Measurements from ENCODE around the gene SEMA5B.

The SEMA5B gene

GRCh38 chr3:122911901-122912300 lies 115.7 kb downstream of the SEMA5B start:
- Histone ChIP-seq H3K9ac (ENCODE audit: insufficient read length) (no peak overlapping the region), H3K36me3 (ENCODE audit: insufficient read depth, low read length) (peaks cover 86% of the 10 kb centered on the region), H3K9me3 (ENCODE audit: low read depth, low read length) (no peaks in the 10 kb centered on the region), H3K27ac (no peak overlapping the region), H3K4me3 (no peak overlapping the region)
- TF ChIP-seq EZH2 (IDR thresholded peaks at IDR 0.05) = no peak
- TF ChIP-seq POLR2AphosphoS5 (IDR thresholded peaks at IDR 0.05; ENCODE audit: borderline replicate concordance, low read depth, low read length) = no peak
- TF ChIP-seq FOXP2 (optimal IDR thresholded peaks at IDR 0.05; ENCODE audit: control extremely low read depth, extremely low read length, insufficient read depth) = no peak
- no peak for DNase-seq (ENCODE audit: low read depth, low spot score)

- Histone ChIP-seq H3K4me3 (no peak overlapping the region), H3K36me3 (ENCODE audit: insufficient read depth, low read length) (peaks cover 50% of the 10 kb centered on the region; the same call in 1 of the 2 replicates), H3K9me3 (ENCODE audit: low read depth, low read length) (no peaks in the 10 kb centered on the region), H3K27ac (no peak overlapping the region), H3K9ac (ENCODE audit: insufficient read length) (no peak overlapping the region)
- DNase-seq (ENCODE audit: low read depth, low spot score) = no peak
- TF ChIP-seq POLR2AphosphoS5 (IDR thresholded peaks at IDR 0.05; ENCODE audit: borderline replicate concordance, low read depth, low read length) (no peak; the same call in 1 of the 2 replicates), FOXP2 (optimal IDR thresholded peaks at IDR 0.05; ENCODE audit: control extremely low read depth, extremely low read length, insufficient read depth) (no peak), EZH2 (IDR thresholded peaks at IDR 0.05) (no peak)
These were observed 119.3 kb downstream of the SEMA5B start for GRCh38 chr3:122908251-122908650.

GRCh38 chr3:122907471-122907870 lies 120.1 kb downstream of the SEMA5B start:
- Histone ChIP-seq H3K9ac (ENCODE audit: insufficient read length) (no peak overlapping the region), H3K4me3 (no peak overlapping the region), H3K36me3 (ENCODE audit: insufficient read depth, low read length) (peaks cover 45% of the 10 kb centered on the region; the same call in 1 of the 2 replicates), H3K9me3 (ENCODE audit: low read depth, low read length) (no peaks in the 10 kb centered on the region), H3K27ac (no peak overlapping the region)
- TF ChIP-seq POLR2AphosphoS5 (IDR thresholded peaks at IDR 0.05; ENCODE audit: borderline replicate concordance, low read depth, low read length) = no peak
- no peak for TF ChIP-seq EZH2 (IDR thresholded peaks at IDR 0.05)
- TF ChIP-seq FOXP2 (optimal IDR thresholded peaks at IDR 0.05; ENCODE audit: control extremely low read depth, extremely low read length, insufficient read depth) = no peak
- DNase-seq (ENCODE audit: low read depth, low spot score) = no peak

GRCh38 chr3:122903171-122903570 lies 124.4 kb downstream of the SEMA5B start:
- H3K9me3 ChIP-seq (ENCODE audit: low read depth, low read length) = no peaks in the 10 kb centered on the region
- H3K36me3 ChIP-seq (ENCODE audit: insufficient read depth, low read length) = peaks cover 5% of the 10 kb centered on the region; the same call in 1 of the 2 replicates
- H3K27ac ChIP-seq = no peak overlapping the region
- no peak overlapping the region for H3K9ac ChIP-seq (ENCODE audit: insufficient read length)
- H3K4me3 ChIP-seq = no peak overlapping the region
- no peak for DNase-seq (ENCODE audit: low read depth, low spot score)
- TF ChIP-seq FOXP2 (optimal IDR thresholded peaks at IDR 0.05; ENCODE audit: control extremely low read depth, extremely low read length, insufficient read depth) (no peak), EZH2 (IDR thresholded peaks at IDR 0.05) (no peak), POLR2AphosphoS5 (IDR thresholded peaks at IDR 0.05; ENCODE audit: borderline replicate concordance, low read depth, low read length) (no peak)

- no peak for DNase-seq (ENCODE audit: low read depth, low spot score)
- Histone ChIP-seq H3K27ac (no peak overlapping the region), H3K36me3 (ENCODE audit: insufficient read depth, low read length) (peaks cover under 1% of the 10 kb centered on the region; the same call in 1 of the 2 replicates), H3K4me3 (no peak overlapping the region), H3K9me3 (ENCODE audit: low read depth, low read length) (no peaks in the 10 kb centered on the region), H3K9ac (ENCODE audit: insufficient read length) (no peak overlapping the region)
- no peak for TF ChIP-seq EZH2 (IDR thresholded peaks at IDR 0.05)
- TF ChIP-seq FOXP2 (optimal IDR thresholded peaks at IDR 0.05; ENCODE audit: control extremely low read depth, extremely low read length, insufficient read depth) = no peak
- TF ChIP-seq POLR2AphosphoS5 (IDR thresholded peaks at IDR 0.05; ENCODE audit: borderline replicate concordance, low read depth, low read length) = no peak
These were observed 125.2 kb downstream of the SEMA5B start for GRCh38 chr3:122902326-122902725.

- Histone ChIP-seq H3K4me3 (no peak overlapping the region), H3K9ac (ENCODE audit: insufficient read length) (no peak overlapping the region)
- no peak for DNase-seq (ENCODE audit: low read depth, low spot score)
These were observed 129.3 kb downstream of the SEMA5B start for GRCh38 chr3:122898298-122898697.

GRCh38 chr3:122893754-122894668 lies 133.6 kb downstream of the SEMA5B start:
- no peaks in the 10 kb centered on the region for H3K36me3 ChIP-seq (ENCODE audit: insufficient read depth, low read length)
- H3K9ac ChIP-seq (ENCODE audit: insufficient read length) = no peak overlapping the region
- H3K9me3 ChIP-seq (ENCODE audit: low read depth, low read length) = no peaks in the 10 kb centered on the region
- peak; percentile 60 for DNase-seq (ENCODE audit: low read depth, low spot score)
- peak overlapping the region; percentile 14; the same call in 1 of the 2 replicates for H3K4me3 ChIP-seq
- TF ChIP-seq FOXP2 (optimal IDR thresholded peaks at IDR 0.05; ENCODE audit: control extremely low read depth, extremely low read length, insufficient read depth) (no peak), EZH2 (IDR thresholded peaks at IDR 0.05) (no peak), POLR2AphosphoS5 (IDR thresholded peaks at IDR 0.05; ENCODE audit: borderline replicate concordance, low read depth, low read length) (no peak)
- no peak overlapping the region for H3K27ac ChIP-seq

More at GRCh38 chr3:122898298-122898697, 129.3 kb downstream of the SEMA5B start:
- Histone ChIP-seq H3K36me3 (ENCODE audit: insufficient read depth, low read length) (no peaks in the 10 kb centered on the region), H3K9me3 (ENCODE audit: low read depth, low read length) (no peaks in the 10 kb centered on the region), H3K27ac (no peak overlapping the region)
- no peak for TF ChIP-seq EZH2 (IDR thresholded peaks at IDR 0.05)
- TF ChIP-seq POLR2AphosphoS5 (IDR thresholded peaks at IDR 0.05; ENCODE audit: borderline replicate concordance, low read depth, low read length) = no peak
- TF ChIP-seq FOXP2 (optimal IDR thresholded peaks at IDR 0.05; ENCODE audit: control extremely low read depth, extremely low read length, insufficient read depth) = no peak

GRCh38 chr3:122893282-122893681 lies 134.3 kb downstream of the SEMA5B start:
- Histone ChIP-seq H3K27ac (no peak overlapping the region), H3K4me3 (no peak overlapping the region), H3K9me3 (ENCODE audit: low read depth, low read length) (no peaks in the 10 kb centered on the region), H3K36me3 (ENCODE audit: insufficient read depth, low read length) (no peaks in the 10 kb centered on the region), H3K9ac (ENCODE audit: insufficient read length) (no peak overlapping the region)
- TF ChIP-seq FOXP2 (optimal IDR thresholded peaks at IDR 0.05; ENCODE audit: control extremely low read depth, extremely low read length, insufficient read depth) = no peak
- no peak for TF ChIP-seq POLR2AphosphoS5 (IDR thresholded peaks at IDR 0.05; ENCODE audit: borderline replicate concordance, low read depth, low read length)
- TF ChIP-seq EZH2 (IDR thresholded peaks at IDR 0.05) = no peak
- no peak for DNase-seq (ENCODE audit: low read depth, low spot score)

Data from SK-N-MC (cell line).